HEK293 (cell line): ENCODE data around the gene ACTR3C.

Experiments used
- CTCF ChIA-PET: fragments of 350-600 bp; formaldehyde crosslinking; extraction: SDS; loops from one replicate; lab custom pipeline; 2021; ENCODE audit warnings: antibody characterized with exemption; lab: Yijun Ruan, JAX
- POLR2A ChIA-PET: fragments of 300-600 bp; formaldehyde crosslinking; extraction: SDS; loops from one replicate; lab custom pipeline; 2020; ENCODE audit warnings: antibody characterized with exemption, inconsistent platforms; lab: Yijun Ruan, JAX
- H3K27ac ChIP-seq: fragments of 200-500 bp; sonication (Bioruptor generic); 2 replicates; pipeline ENCODE4 v1.5.1; 2014; ENCODE audit warnings: low read depth, low read length, control low read depth, inconsistent platforms; ENCODE audit errors: extremely low read depth
- H3K36me3 ChIP-seq, 2 experiments: fragments of 200-500 bp in 1 of 2; sonication (Bioruptor generic) in 1 of 2; 1 replicate in 1 of 2; 2 replicates in 1 of 2; pipeline ENCODE4 v1.5.1; 2014 to 2017; ENCODE audit warnings: inconsistent platforms in 2 of 2, low read length in 2 of 2; ENCODE audit not compliant: control insufficient read depth in 2 of 2, insufficient read depth in 1 of 2
- H3K4me1 ChIP-seq: fragments of 200-500 bp; sonication (Bioruptor generic); 2 replicates; pipeline ENCODE4 v1.5.1; 2014; ENCODE audit warnings: mild to moderate bottlenecking, low read length, inconsistent platforms; ENCODE audit not compliant: control insufficient read depth, insufficient read depth
- H3K4me3 ChIP-seq: 2 replicates; pipeline ENCODE4 v1.5.1; 2011; ENCODE audit warnings: low read depth, mild to moderate bottlenecking, control low read depth, low read length, moderate library complexity
- H3K9me3 ChIP-seq: fragments of 200-500 bp; sonication (Bioruptor generic); 2 replicates; pipeline ENCODE4 v1.5.1; 2014; ENCODE audit warnings: low read depth, low read length, inconsistent platforms; ENCODE audit not compliant: control insufficient read depth, insufficient read depth
- FEZF1 ChIP-seq: fragments of 450-650 bp; formaldehyde crosslinking; IDR thresholded peaks from 2 replicates; pipeline ENCODE4 v1.5.1; 2016; ENCODE audit warnings: missing biosample characterization, missing genetic modification characterization
- GLI2 ChIP-seq: fragments of 450-650 bp; formaldehyde crosslinking; IDR thresholded peaks from 2 replicates; pipeline ENCODE4; 2017; ENCODE audit warnings: missing biosample characterization, missing genetic modification characterization, low read depth, borderline replicate concordance
- HOXC10 ChIP-seq: sonication (generic); formaldehyde crosslinking; IDR thresholded peaks from 2 replicates; pipeline ENCODE4 v1.8.1; 2023; ENCODE audit warnings: mild to moderate bottlenecking, missing genetic modification reagents
- KLF10 ChIP-seq: fragments of 450-650 bp; IDR thresholded peaks from 2 replicates; pipeline ENCODE4 v1.5.1; 2018; ENCODE audit warnings: missing biosample characterization, mild to moderate bottlenecking, missing genetic modification characterization
- KLF7 ChIP-seq: fragments of 450-650 bp; formaldehyde crosslinking; IDR thresholded peaks from 2 replicates; pipeline ENCODE4 v1.5.1; 2016; ENCODE audit warnings: missing biosample characterization, missing genetic modification characterization, borderline replicate concordance
- KLF9 ChIP-seq: fragments of 450-650 bp; formaldehyde crosslinking; IDR thresholded peaks from 2 replicates; pipeline ENCODE4 v1.5.1; 2016; ENCODE audit warnings: missing biosample characterization, missing genetic modification characterization, low read depth
- MZF1 ChIP-seq: fragments of 450-650 bp; formaldehyde crosslinking; IDR thresholded peaks from 2 replicates; pipeline ENCODE4 v1.5.1; 2017; ENCODE audit warnings: missing biosample characterization, missing genetic modification characterization, borderline replicate concordance
- PRDM1 ChIP-seq: fragments of 450-650 bp; formaldehyde crosslinking; IDR thresholded peaks from 2 replicates; pipeline ENCODE4; 2016; ENCODE audit warnings: missing biosample characterization, missing genetic modification characterization
- SALL2 ChIP-seq: fragments of 450-650 bp; formaldehyde crosslinking; IDR thresholded peaks from 2 replicates; pipeline ENCODE4 v1.5.0; 2017; ENCODE audit warnings: missing biosample characterization, mild to moderate bottlenecking, missing genetic modification characterization, borderline replicate concordance
- TSHZ1 ChIP-seq: fragments of 450-650 bp; formaldehyde crosslinking; IDR thresholded peaks from 2 replicates; pipeline ENCODE4 v1.5.1; 2016; ENCODE audit warnings: missing biosample characterization, missing genetic modification characterization, borderline replicate concordance
- ZNF114 ChIP-seq: fragments of 450-650 bp; formaldehyde crosslinking; IDR thresholded peaks from 2 replicates; pipeline ENCODE4 v1.5.0; 2017; ENCODE audit warnings: missing biosample characterization, missing genetic modification characterization
- ZNF132 ChIP-seq: fragments of 450-650 bp; formaldehyde crosslinking; IDR thresholded peaks from 2 replicates; pipeline ENCODE4 v1.5.1; 2017; ENCODE audit warnings: missing biosample characterization, missing genetic modification characterization, borderline replicate concordance
- ZNF16 ChIP-seq: fragments of 450-650 bp; formaldehyde crosslinking; IDR thresholded peaks from 2 replicates; pipeline ENCODE4 v1.5.1; 2016; ENCODE audit warnings: low read depth, missing biosample characterization, missing genetic modification characterization
- ZNF274 ChIP-seq, 2 experiments: fragments of 200-500 bp in 1 of 2; fragments of 450-650 bp in 1 of 2; sonication (Bioruptor generic) in 1 of 2; formaldehyde crosslinking in 1 of 2; IDR thresholded peaks; 2 replicates each; pipeline versions ENCODE4 v1.5.1 to v1.6.1; 2014 to 2016; ENCODE audit warnings: borderline replicate concordance in 1 of 2, inconsistent platforms in 1 of 2, low read length in 1 of 2, missing biosample characterization in 1 of 2, missing genetic modification characterization in 1 of 2
- ZNF292 ChIP-seq: fragments of 450-650 bp; formaldehyde crosslinking; IDR thresholded peaks from 2 replicates; pipeline ENCODE4 v1.5.1; 2016; ENCODE audit warnings: low read depth, missing biosample characterization, missing genetic modification characterization, borderline replicate concordance
- ZNF426 ChIP-seq: fragments of 450-650 bp; formaldehyde crosslinking; IDR thresholded peaks from 2 replicates; pipeline ENCODE4 v1.5.1; 2017; ENCODE audit warnings: missing biosample characterization, missing genetic modification characterization, mild to moderate bottlenecking, inconsistent platforms, moderate library complexity
- ZNF488 ChIP-seq: fragments of 450-650 bp; formaldehyde crosslinking; IDR thresholded peaks from 2 replicates; pipeline ENCODE4 v1.5.1; 2016; ENCODE audit warnings: missing biosample characterization, missing genetic modification characterization
- ZNF501 ChIP-seq: fragments of 450-650 bp; formaldehyde crosslinking; IDR thresholded peaks from 2 replicates; pipeline ENCODE4 v1.5.1; 2016; ENCODE audit warnings: missing biosample characterization, missing genetic modification characterization
- ZNF549 ChIP-seq: fragments of 450-650 bp; IDR thresholded peaks from 2 replicates; pipeline ENCODE4 v1.5.1; 2018; ENCODE audit warnings: missing biosample characterization, missing genetic modification characterization, mild to moderate bottlenecking, inconsistent platforms, moderate library complexity
- ZNF621 ChIP-seq: fragments of 450-650 bp; formaldehyde crosslinking; IDR thresholded peaks from 2 replicates; pipeline ENCODE4 v1.5.1; 2017; ENCODE audit warnings: missing biosample characterization, missing genetic modification characterization
- ZNF623 ChIP-seq: fragments of 450-650 bp; formaldehyde crosslinking; IDR thresholded peaks from 2 replicates; pipeline ENCODE4 v1.5.1; 2016; ENCODE audit warnings: missing biosample characterization, missing genetic modification characterization
- ZNF639 ChIP-seq: fragments of 450-650 bp; formaldehyde crosslinking; IDR thresholded peaks from 2 replicates; pipeline ENCODE4 v1.5.1; 2016; ENCODE audit warnings: missing biosample characterization, missing genetic modification characterization
- ZNF791 ChIP-seq: fragments of 450-650 bp; formaldehyde crosslinking; IDR thresholded peaks from 2 replicates; pipeline ENCODE4 v1.5.1; 2016; ENCODE audit warnings: missing biosample characterization, missing genetic modification characterization
- ZNF843 ChIP-seq: fragments of 450-650 bp; formaldehyde crosslinking; IDR thresholded peaks from 2 replicates; pipeline ENCODE4 v1.5.1; 2016; ENCODE audit warnings: missing biosample characterization, missing genetic modification characterization
- ZSCAN23 ChIP-seq: fragments of 450-650 bp; formaldehyde crosslinking; IDR thresholded peaks from 2 replicates; pipeline ENCODE4 v1.5.1; 2016; ENCODE audit warnings: missing biosample characterization, missing genetic modification characterization
- TF ChIP-seq, protein P1 (sequence below): fragments of 450-650 bp; formaldehyde crosslinking; IDR thresholded peaks from 2 replicates; pipeline ENCODE4 v1.5.0; 2017; ENCODE audit warnings: missing biosample characterization, missing genetic modification characterization, borderline replicate concordance
- TF ChIP-seq, protein P2 (sequence below): fragments of 450-650 bp; formaldehyde crosslinking; IDR thresholded peaks from 2 replicates; pipeline ENCODE4 v1.5.1; 2016; ENCODE audit warnings: missing biosample characterization, missing genetic modification characterization
- TF ChIP-seq, protein P3 (sequence below): fragments of 450-650 bp; formaldehyde crosslinking; IDR thresholded peaks from 2 replicates; pipeline ENCODE4 v1.5.1; 2016; ENCODE audit warnings: missing biosample characterization, missing genetic modification characterization

Gene ACTR3C

DNA sequence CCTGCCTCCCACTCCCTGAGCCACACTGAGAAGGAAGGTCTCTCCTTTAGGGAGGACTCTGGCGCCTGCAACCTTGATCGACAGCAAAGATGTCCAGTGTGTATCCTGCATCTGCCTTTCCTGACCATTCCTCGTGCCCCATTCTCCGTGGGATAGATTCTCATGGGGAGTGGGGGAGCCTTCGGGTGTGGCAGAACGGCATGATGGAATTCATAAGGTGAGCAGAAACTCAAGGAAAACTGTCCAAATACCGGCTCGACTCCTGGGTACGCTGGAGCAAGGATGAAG is 18.7 kb upstream of the ACTR3C start:
- H3K9me3 ChIP-seq: no peaks in the 10 kb centered on the region

GRCh38 chr7:150341263-150342120 is 18.1 kb upstream of the ACTR3C start, which contains the start of gene RARRES2:
Gene RARRES2, minus strand, starts transcription at chr7:150341629. Its CDS starts 1,020 bp downstream, at chr7:150340609.
- Histone ChIP-seq H3K36me3 (peaks cover 0 to 22% of the 10 kb centered on the region in 2 experiments; a peak in 1 of 3 replicates), H3K4me3 (no peak within 1 kb of the TSS), H3K27ac (no peak within 1 kb of the TSS), H3K4me1 (no peaks in the 10 kb centered on the region), H3K9me3 (no peaks in the 10 kb centered on the region)
- POLR2A ChIA-PET: no interaction called here
- CTCF ChIA-PET: no interaction called here
- no peak for TF ChIP-seq MZF1
- no peak for TF ChIP-seq ZSCAN23 (tag by site-specific recombination)
- TF ChIP-seq, protein P1, sequence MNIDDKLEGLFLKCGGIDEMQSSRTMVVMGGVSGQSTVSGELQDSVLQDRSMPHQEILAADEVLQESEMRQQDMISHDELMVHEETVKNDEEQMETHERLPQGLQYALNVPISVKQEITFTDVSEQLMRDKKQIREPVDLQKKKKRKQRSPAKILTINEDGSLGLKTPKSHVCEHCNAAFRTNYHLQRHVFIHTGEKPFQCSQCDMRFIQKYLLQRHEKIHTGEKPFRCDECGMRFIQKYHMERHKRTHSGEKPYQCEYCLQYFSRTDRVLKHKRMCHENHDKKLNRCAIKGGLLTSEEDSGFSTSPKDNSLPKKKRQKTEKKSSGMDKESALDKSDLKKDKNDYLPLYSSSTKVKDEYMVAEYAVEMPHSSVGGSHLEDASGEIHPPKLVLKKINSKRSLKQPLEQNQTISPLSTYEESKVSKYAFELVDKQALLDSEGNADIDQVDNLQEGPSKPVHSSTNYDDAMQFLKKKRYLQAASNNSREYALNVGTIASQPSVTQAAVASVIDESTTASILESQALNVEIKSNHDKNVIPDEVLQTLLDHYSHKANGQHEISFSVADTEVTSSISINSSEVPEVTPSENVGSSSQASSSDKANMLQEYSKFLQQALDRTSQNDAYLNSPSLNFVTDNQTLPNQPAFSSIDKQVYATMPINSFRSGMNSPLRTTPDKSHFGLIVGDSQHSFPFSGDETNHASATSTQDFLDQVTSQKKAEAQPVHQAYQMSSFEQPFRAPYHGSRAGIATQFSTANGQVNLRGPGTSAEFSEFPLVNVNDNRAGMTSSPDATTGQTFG (tag by site-specific recombination): no peak
- TF ChIP-seq ZNF623 (tag by site-specific recombination): no peak
- no peak for TF ChIP-seq TSHZ1 (tag by site-specific recombination)
- TF ChIP-seq ZNF639 (tag by site-specific recombination): no peak
- TF ChIP-seq GLI2 (tag by site-specific recombination): no peak
- no peak for TF ChIP-seq ZNF549 (tag by site-specific recombination)
- no peak for TF ChIP-seq ZNF843 (tag by site-specific recombination)

More for the DNA sequence above, 18.7 kb upstream of the ACTR3C start:
- ChIA-PET POLR2A (no interaction called here), CTCF (no interaction called here)
- Histone ChIP-seq H3K4me3 (no peak overlapping the region), H3K27ac (no peak overlapping the region), H3K36me3 (peaks cover 0 to 16% of the 10 kb centered on the region in 2 experiments; a peak in 1 of 3 replicates), H3K4me1 (no peaks in the 10 kb centered on the region)
- no peak for TF ChIP-seq ZNF501 (tag by site-specific recombination)
- TF ChIP-seq KLF10 (tag by site-specific recombination): no peak
- TF ChIP-seq PRDM1 (tag by site-specific recombination): no peak
- no peak for TF ChIP-seq KLF7
- TF ChIP-seq ZNF292 (tag by site-specific recombination): no peak
- TF ChIP-seq ZNF16: no peak
- no peak for TF ChIP-seq ZNF114
- TF ChIP-seq KLF9 (tag by site-specific recombination): no peak
- no peak for TF ChIP-seq HOXC10 (CRISPR knock-in tag)
- TF ChIP-seq ZNF488 (tag by site-specific recombination): no peak
- TF ChIP-seq ZNF621 (tag by site-specific recombination): no peak
- TF ChIP-seq, protein P2, sequence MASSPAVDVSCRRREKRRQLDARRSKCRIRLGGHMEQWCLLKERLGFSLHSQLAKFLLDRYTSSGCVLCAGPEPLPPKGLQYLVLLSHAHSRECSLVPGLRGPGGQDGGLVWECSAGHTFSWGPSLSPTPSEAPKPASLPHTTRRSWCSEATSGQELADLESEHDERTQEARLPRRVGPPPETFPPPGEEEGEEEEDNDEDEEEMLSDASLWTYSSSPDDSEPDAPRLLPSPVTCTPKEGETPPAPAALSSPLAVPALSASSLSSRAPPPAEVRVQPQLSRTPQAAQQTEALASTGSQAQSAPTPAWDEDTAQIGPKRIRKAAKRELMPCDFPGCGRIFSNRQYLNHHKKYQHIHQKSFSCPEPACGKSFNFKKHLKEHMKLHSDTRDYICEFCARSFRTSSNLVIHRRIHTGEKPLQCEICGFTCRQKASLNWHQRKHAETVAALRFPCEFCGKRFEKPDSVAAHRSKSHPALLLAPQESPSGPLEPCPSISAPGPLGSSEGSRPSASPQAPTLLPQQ (tag by site-specific recombination): no peak
- no peak for TF ChIP-seq ZNF791 (tag by site-specific recombination)
- no peak for TF ChIP-seq ZNF132
- TF ChIP-seq FEZF1: no peak
- TF ChIP-seq SALL2: no peak
- TF ChIP-seq, protein P3, sequence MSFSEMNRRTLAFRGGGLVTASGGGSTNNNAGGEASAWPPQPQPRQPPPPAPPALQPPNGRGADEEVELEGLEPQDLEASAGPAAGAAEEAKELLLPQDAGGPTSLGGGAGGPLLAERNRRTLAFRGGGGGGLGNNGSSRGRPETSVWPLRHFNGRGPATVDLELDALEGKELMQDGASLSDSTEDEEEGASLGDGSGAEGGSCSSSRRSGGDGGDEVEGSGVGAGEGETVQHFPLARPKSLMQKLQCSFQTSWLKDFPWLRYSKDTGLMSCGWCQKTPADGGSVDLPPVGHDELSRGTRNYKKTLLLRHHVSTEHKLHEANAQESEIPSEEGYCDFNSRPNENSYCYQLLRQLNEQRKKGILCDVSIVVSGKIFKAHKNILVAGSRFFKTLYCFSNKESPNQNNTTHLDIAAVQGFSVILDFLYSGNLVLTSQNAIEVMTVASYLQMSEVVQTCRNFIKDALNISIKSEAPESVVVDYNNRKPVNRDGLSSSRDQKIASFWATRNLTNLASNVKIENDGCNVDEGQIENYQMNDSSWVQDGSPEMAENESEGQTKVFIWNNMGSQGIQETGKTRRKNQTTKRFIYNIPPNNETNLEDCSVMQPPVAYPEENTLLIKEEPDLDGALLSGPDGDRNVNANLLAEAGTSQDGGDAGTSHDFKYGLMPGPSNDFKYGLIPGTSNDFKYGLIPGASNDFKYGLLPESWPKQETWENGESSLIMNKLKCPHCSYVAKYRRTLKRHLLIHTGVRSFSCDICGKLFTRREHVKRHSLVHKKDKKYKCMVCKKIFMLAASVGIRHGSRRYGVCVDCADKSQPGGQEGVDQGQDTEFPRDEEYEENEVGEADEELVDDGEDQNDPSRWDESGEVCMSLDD: no peak
- TF ChIP-seq ZNF274 (IDR thresholded peaks at IDR 0.05; ENCODE audit: low read length): no peak
- TF ChIP-seq ZNF274 (tag by site-specific recombination; IDR thresholded peaks at IDR 0.05; ENCODE audit: borderline replicate concordance): no peak
- TF ChIP-seq ZNF426 (tag by site-specific recombination): no peak
